Ramos (cell line): Measurements from ENCODE around the gene GATA1.
"Not testable (repeated sequence)": the region's sequence is repeated elsewhere in the genome, so short reads cannot be mapped to it uniquely, and the experiment has no call there.

ENCODE experiments used
- in situ Hi-C: fragments of 300-500 bp; cut with MboI; formaldehyde crosslinking; loops from one replicate; pipeline ENCODE4 v1.14.3; 2022; ENCODE audit warnings: low sequenced_read_pairs; ENCODE audit not compliant: unreplicated experiment

GATA1 gene

DNA sequence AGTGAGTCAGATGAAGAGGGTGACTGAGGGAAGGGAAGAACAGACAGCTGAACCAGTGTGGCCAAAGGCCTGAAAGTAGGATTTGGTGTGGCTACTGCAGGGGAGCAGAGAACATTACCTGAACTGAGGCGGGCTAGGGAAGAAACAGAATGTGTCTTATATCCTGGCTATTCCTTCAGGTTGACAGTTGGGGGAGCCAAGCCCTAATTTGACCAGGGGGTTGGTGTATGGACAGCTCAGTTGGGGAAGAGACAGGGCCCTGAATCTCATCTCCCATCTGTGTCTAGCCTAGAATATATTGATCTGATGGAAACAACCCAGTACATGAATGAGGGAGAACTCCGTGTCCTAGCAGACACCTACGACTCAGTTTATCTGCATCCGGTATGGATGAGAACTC lies 19.7 kb downstream of the GATA1 start:
- in situ Hi-C loops = no loop called here

DNA sequence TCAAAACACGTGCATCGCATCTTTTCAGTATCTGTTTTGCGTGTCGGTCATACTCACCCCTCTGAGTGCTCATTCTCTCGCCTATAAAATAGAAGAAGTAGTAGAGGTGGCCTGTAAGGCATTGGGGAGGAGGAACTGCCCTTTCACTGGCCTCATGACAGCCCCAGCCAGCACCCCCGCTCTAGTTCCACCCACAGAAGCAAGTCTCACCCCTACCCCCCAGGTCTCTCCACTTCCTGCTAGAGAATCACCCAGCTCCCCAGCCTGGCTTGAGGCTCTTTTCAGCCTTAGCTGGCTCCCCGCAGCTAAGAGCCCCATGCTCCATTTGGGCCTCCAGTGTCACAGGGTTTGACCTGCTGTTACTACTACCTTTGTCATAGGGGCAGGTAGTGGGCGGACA lies 27.3 kb downstream of the GATA1 start:
- in situ Hi-C loops = no loop called here

DNA sequence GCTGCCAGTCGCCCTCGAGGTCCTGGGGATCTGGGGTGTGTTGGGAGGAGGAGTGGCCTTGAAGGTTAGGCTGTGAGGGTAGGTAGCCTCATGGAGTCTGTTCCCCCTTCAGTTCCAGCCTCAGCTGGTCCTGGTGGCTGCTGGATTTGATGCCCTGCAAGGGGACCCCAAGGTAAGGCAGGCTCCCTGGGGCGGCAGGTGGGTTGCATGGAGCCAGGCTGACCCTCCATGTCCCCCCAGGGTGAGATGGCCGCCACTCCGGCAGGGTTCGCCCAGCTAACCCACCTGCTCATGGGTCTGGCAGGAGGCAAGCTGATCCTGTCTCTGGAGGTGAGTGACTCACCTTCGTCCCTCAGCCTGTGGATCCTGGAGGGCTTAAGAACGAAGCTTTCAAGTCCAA lies 28.3 kb downstream of the GATA1 start:
- in situ Hi-C loops = no loop called here

- in situ Hi-C loops = no loop called here
These were observed 28.9 kb downstream of the GATA1 start for GRCh38 chrX:48815266-48815665.

- in situ Hi-C loops = no loop called here
These were observed 29.8 kb downstream of the GATA1 start for GRCh38 chrX:48816014-48816810.

GRCh38 chrX:48818098-48818497 lies 31.7 kb downstream of the GATA1 start:
- in situ Hi-C loops = no loop called here

GRCh38 chrX:48818866-48819265 lies 32.5 kb downstream of the GATA1 start:
- in situ Hi-C loops = no loop called here

DNA sequence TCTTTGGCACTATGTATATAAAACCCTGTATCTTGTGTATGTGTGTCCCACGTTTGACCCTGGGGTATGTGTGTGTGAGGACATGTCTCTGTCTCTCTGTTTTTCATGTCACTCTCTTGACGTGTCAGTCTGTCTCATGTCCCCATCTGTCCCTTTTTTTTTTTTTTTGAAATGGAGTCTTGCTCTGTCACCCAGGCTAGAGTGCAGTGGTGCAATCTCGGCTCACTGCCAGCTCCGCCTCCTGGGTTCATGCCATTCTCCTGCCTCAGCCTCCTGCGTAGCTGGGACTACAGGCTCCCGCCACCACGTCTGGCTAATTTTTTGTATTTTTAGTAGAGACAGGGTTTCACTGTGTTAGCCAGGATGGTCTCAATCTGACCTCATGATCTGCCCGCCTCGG lies 33.0 kb downstream of the GATA1 start:
- in situ Hi-C loops = not testable (repeated sequence)

DNA sequence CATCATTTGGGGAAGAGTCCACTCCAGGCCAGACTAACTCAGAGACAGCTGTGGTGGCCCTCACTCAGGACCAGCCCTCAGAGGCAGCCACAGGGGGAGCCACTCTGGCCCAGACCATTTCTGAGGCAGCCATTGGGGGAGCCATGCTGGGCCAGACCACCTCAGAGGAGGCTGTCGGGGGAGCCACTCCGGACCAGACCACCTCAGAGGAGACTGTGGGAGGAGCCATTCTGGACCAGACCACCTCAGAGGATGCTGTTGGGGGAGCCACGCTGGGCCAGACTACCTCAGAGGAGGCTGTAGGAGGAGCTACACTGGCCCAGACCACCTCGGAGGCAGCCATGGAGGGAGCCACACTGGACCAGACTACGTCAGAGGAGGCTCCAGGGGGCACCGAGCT lies 36.7 kb downstream of the GATA1 start:
- in situ Hi-C loops = no loop called here

- in situ Hi-C loops = no loop called here
These were observed 37.7 kb downstream of the GATA1 start for GRCh38 chrX:48824066-48824465.

DNA sequence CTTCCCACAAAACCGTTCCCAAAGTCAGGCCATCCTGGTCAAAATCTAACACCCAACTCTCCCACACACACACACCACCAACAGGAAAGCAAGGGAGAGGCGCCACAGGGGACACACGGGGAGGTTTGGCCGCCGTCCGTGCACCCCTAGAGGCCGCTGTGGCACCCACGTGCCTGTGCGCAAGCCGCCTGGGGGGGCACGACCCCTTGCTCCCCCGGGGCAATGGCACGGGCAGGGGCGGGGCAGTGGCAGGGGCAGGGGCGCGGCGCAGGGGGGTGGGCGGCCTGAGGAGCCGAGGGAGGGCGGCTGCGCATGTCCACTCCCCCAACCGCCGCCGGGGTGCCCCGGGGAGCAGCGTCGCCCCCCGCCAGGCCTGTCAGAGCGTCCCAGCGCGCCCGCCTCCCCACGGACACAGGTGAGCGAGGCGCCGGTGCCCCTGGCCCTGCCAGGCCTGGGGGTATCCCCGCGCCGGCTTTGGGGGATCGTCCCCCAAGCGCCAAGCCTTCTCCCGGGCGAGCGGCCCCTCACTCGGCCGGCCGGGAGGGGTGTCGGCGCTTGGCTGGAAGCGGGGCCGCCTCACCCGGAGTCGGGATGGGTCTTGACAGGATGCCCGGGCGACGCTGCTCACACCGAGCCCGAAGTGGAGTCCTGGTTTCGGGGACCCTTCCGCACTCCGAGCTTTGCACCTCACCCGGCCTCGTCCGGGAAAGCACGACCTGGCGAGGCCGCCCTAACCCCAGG lies 39.9 kb downstream of the GATA1 start, which contains the start of gene ERAS:
ERAS (plus strand) TSS at position 379 of the 741 bp plus-strand sequence. CDS start 2,611 bp downstream, outside the sequence.
- in situ Hi-C loops = no loop called here

DNA sequence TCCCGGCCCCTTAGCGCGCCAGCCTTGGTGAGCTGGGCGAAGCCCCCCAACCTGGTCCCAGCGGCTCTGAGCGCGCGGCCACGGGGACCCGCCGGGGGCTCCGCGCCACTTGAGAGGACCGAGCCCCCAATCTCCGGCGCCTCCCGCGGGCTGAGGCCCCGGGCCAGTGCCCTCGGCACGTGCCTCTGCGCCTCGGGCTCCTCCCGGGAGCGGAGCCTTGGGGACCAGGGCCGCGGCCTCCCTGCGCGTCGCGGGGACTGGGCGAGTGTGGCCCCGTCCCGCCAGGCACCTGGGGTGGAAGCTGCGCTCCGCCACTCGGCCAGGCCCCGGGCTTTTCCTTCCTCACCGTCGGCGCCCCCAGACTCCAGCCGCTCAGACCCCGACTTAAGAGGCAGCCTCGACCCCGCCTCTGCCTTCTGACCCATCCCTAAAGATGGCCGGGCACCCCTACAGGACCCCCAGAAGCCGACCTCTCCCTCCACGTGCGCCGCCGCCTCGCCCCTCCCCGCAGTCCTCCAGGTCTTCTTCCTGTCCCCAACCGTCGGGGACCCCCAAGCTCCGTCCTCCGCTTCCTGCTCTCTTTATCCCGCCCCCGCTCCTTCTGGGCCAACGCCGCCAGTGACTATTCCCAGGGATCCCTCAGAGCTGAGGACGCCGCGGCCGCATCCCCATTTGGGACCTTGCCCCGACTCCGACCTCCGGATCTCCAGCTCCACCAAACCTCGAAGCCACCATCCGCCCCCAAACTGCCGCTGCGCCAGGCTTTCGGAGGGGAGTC lies 40.7 kb downstream of the GATA1 start:
- in situ Hi-C loops = no loop called here

GRCh38 chrX:48827654-48827968 lies 41.2 kb downstream of the GATA1 start:
- in situ Hi-C loops = no loop called here

DNA sequence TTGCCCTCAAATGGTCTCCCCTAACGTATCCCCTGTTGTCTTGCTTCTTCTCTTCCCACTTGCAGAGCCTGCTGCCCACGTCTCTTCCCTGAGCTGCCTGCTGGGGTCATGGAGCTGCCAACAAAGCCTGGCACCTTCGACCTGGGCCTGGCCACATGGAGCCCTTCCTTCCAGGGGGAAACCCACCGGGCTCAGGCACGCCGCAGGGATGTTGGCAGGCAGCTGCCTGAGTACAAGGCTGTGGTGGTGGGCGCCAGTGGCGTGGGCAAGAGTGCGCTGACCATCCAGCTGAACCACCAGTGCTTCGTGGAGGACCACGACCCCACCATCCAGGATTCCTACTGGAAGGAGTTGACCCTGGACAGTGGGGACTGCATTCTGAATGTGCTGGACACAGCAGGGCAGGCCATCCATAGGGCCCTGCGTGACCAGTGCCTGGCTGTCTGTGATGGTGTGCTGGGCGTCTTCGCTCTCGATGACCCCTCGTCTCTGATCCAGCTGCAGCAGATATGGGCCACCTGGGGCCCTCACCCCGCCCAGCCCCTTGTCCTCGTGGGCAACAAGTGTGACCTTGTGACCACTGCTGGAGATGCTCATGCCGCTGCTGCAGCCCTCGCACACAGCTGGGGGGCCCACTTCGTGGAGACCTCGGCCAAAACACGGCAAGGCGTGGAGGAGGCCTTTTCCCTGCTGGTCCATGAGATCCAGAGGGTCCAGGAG lies 42.8 kb downstream of the GATA1 start:
- in situ Hi-C loops = no loop called here

- in situ Hi-C loops = no loop called here
These were observed 44.9 kb downstream of the GATA1 start for GRCh38 chrX:48831136-48831908.

GRCh38 chrX:48831909-48832291 lies 45.5 kb downstream of the GATA1 start:
- in situ Hi-C loops = no loop called here

- in situ Hi-C loops = no loop called here
These were observed 47.2 kb downstream of the GATA1 start for GRCh38 chrX:48833542-48834138.

- in situ Hi-C loops = no loop called here
These were observed 48.0 kb downstream of the GATA1 start for GRCh38 chrX:48834383-48834709.

DNA sequence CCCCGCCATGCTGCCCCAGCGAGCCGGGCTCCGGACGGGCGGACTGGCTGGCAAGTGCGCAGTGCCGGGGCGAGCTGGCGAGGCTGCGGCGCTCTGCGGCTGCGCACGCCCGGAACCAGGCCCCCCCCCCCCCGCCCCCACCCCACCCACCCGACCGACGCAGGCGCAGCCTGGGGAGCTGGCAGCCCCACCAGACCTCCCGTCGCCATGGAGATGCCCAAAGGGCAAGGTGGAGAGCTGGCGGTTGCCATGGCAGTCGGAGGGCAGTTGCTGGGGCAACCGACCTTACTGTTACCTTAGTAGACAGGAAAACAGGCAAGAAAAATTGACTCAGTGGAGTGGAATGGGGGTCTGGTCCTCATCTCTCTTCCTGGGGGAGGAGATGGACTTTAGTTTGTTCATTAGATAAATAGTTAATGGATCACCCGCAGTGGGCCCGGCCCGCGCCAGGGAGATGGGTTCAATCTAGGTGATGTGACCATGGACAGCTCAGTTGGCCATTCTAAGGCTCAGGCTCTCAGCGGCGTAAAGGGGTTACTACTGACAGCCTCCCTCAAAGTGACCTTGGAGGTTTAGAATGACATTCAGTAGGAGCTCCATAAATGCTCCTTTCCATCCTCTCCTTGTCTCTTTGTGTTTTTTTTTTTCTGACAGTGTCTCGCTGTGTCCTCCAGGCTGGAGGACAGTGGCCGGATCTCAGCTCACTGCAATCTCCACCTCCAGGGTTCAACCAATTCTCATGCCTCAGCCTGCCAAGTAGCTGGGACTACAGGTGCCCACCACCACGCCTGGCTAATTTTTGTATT lies 49.3 kb downstream of the GATA1 start, which contains the start of gene PCSK1N:
PCSK1N (minus strand) TSS at position 87 of the 806 bp plus-strand sequence; CDS start at position 9, 78 bp downstream.
- in situ Hi-C loops = no loop called here
